ENCODE data around the gene CHKB. TPM values are rescaled to one million over a fixed set of nuclear protein-coding genes. Genes with fewer than 3 reads are reported as not detected.

Gene CHKB
- total RNA-seq, 1 experiment from 2014 or later, result 55.1 TPM

- H3K27ac ChIP-seq (ENCODE audit: low read depth, low read length), result no peak overlapping the region
- peaks cover 6% of the 10 kb centered on the region; the same call in 1 of the 2 replicates for H3K27me3 ChIP-seq (ENCODE audit: insufficient read depth, low read length)
- H3K4me2 ChIP-seq (ENCODE audit: low read length), result no peak overlapping the region
- ChIA-PET CTCF (no interaction called here), RAD21 (ENCODE audit: low non-redundant PET in 1 of 2, low total read pairs in 2 of 2, uncharacterized antibody in 2 of 2, unreplicated experiment in 2 of 2) (no interaction called here), POLR2A (no interaction called here)
- H3K36me3 ChIP-seq (ENCODE audit: control insufficient read depth in 1 of 2, insufficient read depth in 2 of 2, low read length in 2 of 2), result no peaks in the 10 kb centered on the region
- H3K4me3 ChIP-seq (replicated peaks in 1 of 2; ENCODE audit: low read depth in 1 of 2, low read length in 2 of 2), result no peak overlapping the region
- DNase-seq (ENCODE audit: low read depth, low spot score) (no peak), ATAC-seq (no peak)
- no peak for TF ChIP-seq CBX3 (IDR thresholded peaks at IDR 0.05; ENCODE audit: low read depth)
- TF ChIP-seq EZH2phosphoT487 (IDR thresholded peaks at IDR 0.05; ENCODE audit: borderline replicate concordance), result no peak
- TF ChIP-seq EGR1 (IDR thresholded peaks at IDR 0.05; ENCODE audit: low read depth), result no peak
- no peaks in the 10 kb centered on the region for H3K79me2 ChIP-seq (ENCODE audit: insufficient read depth, low read length)
- H4K20me1 ChIP-seq (ENCODE audit: insufficient read depth), result no peaks in the 10 kb centered on the region
- H3K4me1 ChIP-seq (ENCODE audit: control insufficient read depth in 1 of 2, insufficient read depth in 2 of 2, low read length in 2 of 2), result peaks cover 10 to 50% of the 10 kb centered on the region in 2 experiments; a peak in 3 of 4 replicates
- H2AFZ ChIP-seq (ENCODE audit: low read depth, low read length, poor library complexity, severe bottlenecking), result no peak overlapping the region
- H3K9me3 ChIP-seq (ENCODE audit: control insufficient read depth in 1 of 2, insufficient read depth in 1 of 2, low read depth in 1 of 2, low read length in 2 of 2), result no peaks in the 10 kb centered on the region
- no peaks in the 10 kb centered on the region for H3K9me2 ChIP-seq (ENCODE audit: insufficient read depth)
- no TSS peak for BruUV-seq (replicated peaks)
- no peak overlapping the region for H3K9ac ChIP-seq (ENCODE audit: low read length)
- intact Hi-C loops (cut with micrococcal nuclease), result no loop called here
Observed at GRCh38 chr22:50625131-50625567, 42.5 kb upstream of the CHKB start.

- H3K27ac ChIP-seq (ENCODE audit: low read depth, low read length), result no peak overlapping the region
- peaks cover 12 to 54% of the 10 kb centered on the region in 2 experiments; a peak in 3 of 4 replicates for H3K4me1 ChIP-seq (ENCODE audit: control insufficient read depth in 1 of 2, insufficient read depth in 2 of 2, low read length in 2 of 2)
- ChIA-PET POLR2A (no interaction called here), RAD21 (ENCODE audit: low non-redundant PET in 1 of 2, low total read pairs in 2 of 2, uncharacterized antibody in 2 of 2, unreplicated experiment in 2 of 2) (no interaction called here), CTCF (no interaction called here)
- no peaks in the 10 kb centered on the region for H3K9me3 ChIP-seq (ENCODE audit: control insufficient read depth in 1 of 2, insufficient read depth in 1 of 2, low read depth in 1 of 2, low read length in 2 of 2)
- no peaks in the 10 kb centered on the region for H3K9me2 ChIP-seq (ENCODE audit: insufficient read depth)
- no peaks in the 10 kb centered on the region for H4K20me1 ChIP-seq (ENCODE audit: insufficient read depth)
- BruUV-seq (replicated peaks), result no TSS peak
- no peak overlapping the region for H3K4me2 ChIP-seq (ENCODE audit: low read length)
- no peaks in the 10 kb centered on the region for H3K36me3 ChIP-seq (ENCODE audit: control insufficient read depth in 1 of 2, insufficient read depth in 2 of 2, low read length in 2 of 2)
- TF ChIP-seq JUND (IDR thresholded peaks at IDR 0.05) (no peak), REST (IDR thresholded peaks at IDR 0.05; ENCODE audit: low read depth) (no peak), EZH2phosphoT487 (IDR thresholded peaks at IDR 0.05; ENCODE audit: borderline replicate concordance) (no peak), POLR2A (IDR thresholded peaks at IDR 0.05; ENCODE audit: borderline replicate concordance, extremely low read depth, insufficient read depth, insufficient read length) (no peak), MAX (IDR thresholded peaks at IDR 0.05) (no peak), RAD21 (IDR thresholded peaks at IDR 0.05; ENCODE audit: low read depth) (no peak), ZNF274 (IDR thresholded peaks at IDR 0.05; ENCODE audit: low read depth, low read length) (no peak), SRF (IDR thresholded peaks at IDR 0.05; ENCODE audit: low read depth) (no peak), FOSL1 (IDR thresholded peaks at IDR 0.05; ENCODE audit: low read depth) (no peak), EGR1 (IDR thresholded peaks at IDR 0.05; ENCODE audit: low read depth) (no peak), ELF1 (IDR thresholded peaks at IDR 0.05; ENCODE audit: borderline replicate concordance, low read depth) (no peak), TCF7L2 (IDR thresholded peaks at IDR 0.05; ENCODE audit: borderline replicate concordance, extremely low read depth, insufficient read depth, insufficient read length) (no peak), ATF3 (IDR thresholded peaks at IDR 0.05) (no peak), EZH2 (IDR thresholded peaks at IDR 0.05) (no peak), CBX3 (IDR thresholded peaks at IDR 0.05; ENCODE audit: low read depth) (no peak), ZFX (IDR thresholded peaks at IDR 0.05) (no peak), SIN3A (IDR thresholded peaks at IDR 0.05; ENCODE audit: low read depth) (no peak)
- ATAC-seq (no peak), DNase-seq (ENCODE audit: low read depth, low spot score) (no peak)
- no peaks in the 10 kb centered on the region for H3K79me2 ChIP-seq (ENCODE audit: insufficient read depth, low read length)
- no peak overlapping the region for H3K4me3 ChIP-seq (replicated peaks in 1 of 2; ENCODE audit: low read depth in 1 of 2, low read length in 2 of 2)
- peaks cover 6% of the 10 kb centered on the region; the same call in 1 of the 2 replicates for H3K27me3 ChIP-seq (ENCODE audit: insufficient read depth, low read length)
- no peak overlapping the region for H2AFZ ChIP-seq (ENCODE audit: low read depth, low read length, poor library complexity, severe bottlenecking)
- no peak overlapping the region for H3K9ac ChIP-seq (ENCODE audit: low read length)
- intact Hi-C loops (cut with micrococcal nuclease), result loop anchor here (5.0 kb wide), 1 partner anchor 92 kb away; the partner anchor contains the start of gene TYMP
Observed at GRCh38 chr22:50624347-50625130, 41.9 kb upstream of the CHKB start.
